ENCODE measurements around the gene SERINC1.
"Not testable (repeated sequence)": the region's sequence is repeated elsewhere in the genome, so short reads cannot be mapped to it uniquely, and the experiment has no call there.

SERINC1 gene

DNA sequence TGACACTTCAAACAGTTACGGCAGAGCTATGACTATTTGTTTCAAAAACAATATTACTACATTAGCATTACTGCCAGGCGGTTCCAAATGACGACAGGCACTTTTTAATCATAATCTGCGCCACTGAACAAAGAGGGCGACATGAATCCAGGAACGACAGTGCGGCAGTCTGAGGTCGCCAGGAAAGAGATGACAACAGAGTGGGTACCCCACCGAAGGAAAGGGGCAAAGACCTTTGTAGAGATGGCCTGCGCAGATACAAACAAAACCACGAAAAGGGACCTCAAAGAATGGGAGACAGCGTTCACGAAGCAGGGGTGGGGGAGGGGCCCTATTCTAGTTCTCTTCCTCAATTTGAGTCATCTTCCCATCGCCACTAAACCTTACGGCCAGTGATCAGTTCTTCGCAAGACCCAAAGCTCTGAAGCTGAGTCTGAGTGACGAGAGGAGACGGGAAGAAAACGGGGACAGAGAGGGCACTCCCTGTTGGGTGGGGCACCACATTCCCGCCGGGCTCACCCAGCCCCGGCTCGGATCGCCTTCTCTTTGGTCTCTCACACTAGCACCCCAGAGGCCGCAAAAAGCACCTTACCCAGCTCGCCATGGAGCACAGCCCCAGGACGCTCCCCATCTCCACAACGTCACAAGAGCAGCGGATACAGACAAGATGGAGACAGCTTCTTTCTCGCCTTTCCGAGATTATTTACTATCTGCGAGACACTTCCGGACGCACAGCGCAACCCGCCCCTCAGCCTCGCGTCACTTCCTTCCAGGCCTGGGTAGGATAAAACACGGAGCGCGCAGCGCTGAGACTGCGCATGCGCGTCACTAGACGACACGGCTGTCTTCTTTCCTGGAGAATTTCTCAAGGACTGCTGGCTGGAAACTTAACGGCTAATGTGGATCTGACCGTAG, at the start of gene SERINC1:
Gene SERINC1 (minus strand): TSS at position 701 of the 915 bp plus-strand sequence. CDS start 70 bp downstream, at position 631.
- peak; percentile 80 for FAIRE-seq
- DNase-seq (ENCODE audit: low spot score), result peak; percentile 77

DNA sequence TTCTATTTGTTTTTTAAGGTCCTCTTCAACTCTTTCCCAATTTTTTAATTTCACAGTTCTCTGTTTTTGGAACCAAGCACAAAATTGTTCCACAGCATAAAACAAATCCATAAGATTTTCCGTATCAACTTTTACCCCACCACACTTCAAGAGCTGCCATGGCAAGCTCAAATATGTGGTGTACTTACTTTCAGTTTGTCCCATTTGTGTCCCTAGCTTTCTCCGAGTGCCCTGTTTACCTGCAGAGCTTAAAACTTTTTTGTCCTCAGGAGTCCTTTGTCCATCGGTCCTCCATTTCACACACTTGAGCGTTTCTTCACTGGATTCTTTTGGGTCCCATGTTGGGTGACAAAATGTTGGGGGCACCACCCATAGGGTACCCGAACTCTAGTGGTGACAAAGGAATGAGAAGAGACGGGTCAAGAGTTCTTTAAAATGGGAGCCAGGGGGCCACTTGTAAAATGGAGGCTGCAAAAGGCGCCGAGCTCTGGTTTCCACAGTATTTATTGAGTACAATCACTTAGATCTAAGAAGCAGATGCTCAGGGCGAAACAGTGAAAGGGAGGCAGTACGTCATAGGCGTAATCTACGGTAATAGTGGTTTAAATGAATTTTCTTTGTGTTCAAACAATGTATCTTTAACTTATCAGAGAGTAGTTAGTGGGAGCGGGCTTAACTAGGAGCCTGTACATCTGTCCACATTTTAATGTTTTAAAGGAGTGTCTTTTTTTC, 39.8 kb upstream of the SERINC1 start:
- no peak for DNase-seq (ENCODE audit: low spot score)
- no peak for FAIRE-seq

DNA sequence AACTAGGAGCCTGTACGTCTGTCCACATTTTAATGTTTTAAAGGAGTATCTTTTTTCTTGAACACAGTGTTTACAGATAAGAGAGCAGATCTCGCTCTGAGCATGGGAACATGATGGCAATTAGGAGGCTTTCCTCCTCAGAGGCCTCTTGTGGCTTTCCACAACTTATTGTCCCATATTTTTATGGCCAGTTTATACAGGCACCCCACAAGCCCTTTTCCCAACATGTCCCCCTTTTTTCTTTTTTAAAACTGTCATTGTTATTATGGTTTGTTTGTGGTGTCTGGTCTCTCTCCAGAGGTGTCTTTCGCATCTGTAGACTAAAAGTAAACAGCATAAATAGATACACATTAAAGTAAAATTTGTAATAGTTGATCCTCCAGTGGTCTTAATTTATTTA, 33.6 kb upstream of the SERINC1 start:
- not testable (repeated sequence) for DNase-seq (ENCODE audit: low spot score); FAIRE-seq

DNA sequence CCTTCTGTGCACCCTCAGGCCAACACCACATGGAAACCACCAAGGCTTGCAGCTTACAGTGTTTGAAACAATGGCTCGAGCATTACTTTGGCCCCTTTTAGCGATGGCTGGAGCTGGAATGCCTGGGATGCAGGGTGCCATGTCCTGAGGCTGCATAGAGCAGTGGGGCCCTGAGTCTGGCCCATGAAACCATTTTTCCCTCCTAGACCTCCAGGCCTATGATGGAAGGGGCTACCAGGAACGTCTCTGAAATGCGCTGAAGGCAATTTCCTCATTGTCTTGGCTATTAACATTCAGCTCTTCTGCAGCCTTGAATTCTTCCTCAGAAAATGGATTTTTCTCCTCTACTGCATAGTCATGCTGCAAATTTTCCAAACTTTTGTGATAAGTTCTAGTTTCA, 29.9 kb upstream of the SERINC1 start:
- FAIRE-seq (no peak), DNase-seq (ENCODE audit: low spot score) (no peak)

DNA sequence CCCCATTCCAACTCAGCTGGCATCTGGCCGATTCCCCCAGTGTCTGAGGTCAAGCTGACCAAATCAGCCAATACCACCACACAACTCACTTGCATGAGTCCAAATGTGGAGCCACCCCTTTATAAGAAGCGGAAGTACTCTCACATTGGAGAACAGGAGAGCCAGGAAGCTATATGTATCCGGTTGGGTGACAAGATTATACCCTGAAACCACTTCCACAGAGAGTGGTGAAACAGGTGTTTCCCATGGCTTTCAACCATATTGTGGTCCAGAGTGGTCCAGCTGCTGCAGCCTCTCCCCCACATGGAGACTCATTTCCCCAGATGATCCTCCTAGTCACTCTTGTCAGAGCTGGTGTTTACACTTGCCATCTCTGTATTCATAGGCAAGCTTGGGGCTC, 24.0 kb upstream of the SERINC1 start:
- DNase-seq (ENCODE audit: low spot score) (no peak), FAIRE-seq (no peak)

DNA sequence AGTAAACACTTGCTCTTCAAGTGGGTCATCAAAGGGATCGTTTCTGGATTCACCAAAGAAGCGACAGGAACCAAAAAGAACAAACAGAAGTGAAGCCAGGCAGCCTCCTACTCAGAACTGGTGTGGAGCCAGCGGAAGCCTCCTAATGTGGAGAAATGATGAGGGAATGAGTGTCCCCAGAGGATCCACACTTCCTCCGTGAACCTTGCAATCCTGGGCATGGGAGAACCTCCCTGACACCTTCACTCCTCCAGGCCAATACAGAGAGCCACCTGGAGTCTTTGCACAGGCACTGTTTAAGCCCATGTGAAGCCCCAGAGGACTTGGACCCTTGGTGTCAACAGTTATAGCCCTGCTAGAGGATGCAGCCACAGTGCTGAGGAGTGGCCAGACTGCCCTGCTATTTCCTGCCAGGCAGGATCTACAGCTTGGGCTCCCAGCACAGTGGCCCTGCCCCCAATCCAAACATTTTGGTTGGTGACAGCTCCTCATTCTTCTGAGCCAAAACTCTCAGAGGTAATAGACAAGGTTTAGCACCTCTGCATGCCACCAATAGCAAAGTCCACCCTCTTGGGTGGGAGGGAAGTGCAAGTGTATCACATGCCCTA, 23.2 kb upstream of the SERINC1 start:
- FAIRE-seq (no peak), DNase-seq (ENCODE audit: low spot score) (no peak)

DNA sequence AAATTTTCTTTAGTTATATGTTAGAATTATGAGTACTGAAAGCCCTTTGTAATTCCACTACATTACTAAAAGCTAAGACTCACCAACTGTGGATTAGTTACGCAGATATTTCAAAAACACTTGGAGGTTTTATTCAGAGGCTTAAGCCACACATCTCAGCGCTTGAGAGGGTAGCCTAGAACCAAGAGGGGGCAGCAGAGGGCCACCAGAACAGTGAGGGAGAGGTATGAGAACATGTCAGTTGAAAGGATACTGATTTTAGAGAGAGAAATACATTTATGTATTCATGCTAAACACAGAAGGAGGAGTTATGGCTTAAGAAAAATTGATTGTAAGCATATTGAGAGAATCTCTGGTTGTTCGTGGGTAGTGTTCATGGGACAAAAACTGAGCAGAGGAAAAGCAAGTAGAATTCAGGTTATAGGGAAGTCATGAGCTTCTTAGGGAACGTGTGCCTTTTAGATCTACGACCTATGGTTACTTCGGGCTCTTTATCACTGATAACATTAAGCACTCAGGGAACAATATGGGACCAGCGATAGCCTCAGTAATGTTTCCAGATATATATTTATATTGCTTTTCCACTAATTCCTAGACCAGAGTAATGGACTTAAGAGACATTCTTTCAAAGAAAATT, 20.4 kb upstream of the SERINC1 start:
- no peak for FAIRE-seq
- DNase-seq (ENCODE audit: low spot score), result peak; percentile 26

DNA sequence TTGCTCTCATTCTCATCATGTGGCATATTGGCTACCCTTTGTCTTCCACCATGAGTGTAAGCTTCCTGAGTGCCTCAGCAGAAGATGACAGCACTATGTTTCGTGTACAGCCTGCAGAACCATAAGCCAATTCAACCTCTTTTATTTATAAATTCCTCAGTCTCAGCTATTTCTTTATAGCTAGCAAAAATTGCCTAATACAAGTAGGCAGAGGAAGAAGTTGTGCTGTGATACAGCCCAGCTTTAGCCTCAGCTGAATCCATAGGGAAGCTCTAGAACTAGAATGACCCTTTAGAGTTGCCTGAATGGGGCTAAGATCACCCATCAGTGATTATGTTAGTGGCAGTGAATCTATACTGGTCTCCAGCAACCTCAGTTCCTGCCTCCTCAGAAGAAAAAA, 19.0 kb upstream of the SERINC1 start:
- no peak for FAIRE-seq
- no peak for DNase-seq (ENCODE audit: low spot score)

DNA sequence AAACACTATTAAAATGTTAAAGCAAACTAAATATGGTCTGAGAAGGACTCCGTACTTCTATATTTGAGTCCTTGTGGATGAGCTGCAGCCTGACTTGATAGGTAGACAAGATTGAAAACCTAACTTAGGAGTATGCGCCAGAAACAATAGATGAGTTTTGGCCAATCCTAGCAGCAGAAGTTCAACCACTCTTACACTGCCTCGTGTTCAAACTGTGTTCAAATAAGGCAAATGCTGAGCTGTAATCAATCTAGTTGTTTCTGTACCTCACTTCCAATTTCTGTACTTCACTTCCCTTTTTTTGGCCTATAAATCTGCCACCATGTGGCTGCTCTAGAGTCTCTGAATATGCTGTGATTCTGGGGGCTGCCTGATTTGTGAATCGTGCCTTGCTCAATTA, 13.2 kb upstream of the SERINC1 start:
- no peak for DNase-seq (ENCODE audit: low spot score)
- no peak for FAIRE-seq

DNA sequence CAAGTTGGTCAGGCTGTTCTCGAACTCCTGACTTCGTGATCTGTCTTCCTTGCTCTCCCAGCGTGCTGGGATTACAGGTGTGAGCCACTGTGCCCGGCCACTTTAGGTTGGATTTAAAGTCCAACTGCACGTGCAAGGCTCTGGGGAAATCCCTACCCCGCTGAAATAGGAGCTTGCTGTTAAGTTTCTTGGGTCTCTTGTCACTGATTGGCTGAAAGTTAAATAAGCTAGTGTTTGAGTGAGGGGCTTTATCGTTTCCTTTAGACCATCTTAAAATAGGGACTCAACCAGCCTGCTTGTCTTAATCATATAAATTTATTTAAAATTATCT, 11.1 kb upstream of the SERINC1 start:
- FAIRE-seq (no peak), DNase-seq (ENCODE audit: low spot score) (no peak)

DNA sequence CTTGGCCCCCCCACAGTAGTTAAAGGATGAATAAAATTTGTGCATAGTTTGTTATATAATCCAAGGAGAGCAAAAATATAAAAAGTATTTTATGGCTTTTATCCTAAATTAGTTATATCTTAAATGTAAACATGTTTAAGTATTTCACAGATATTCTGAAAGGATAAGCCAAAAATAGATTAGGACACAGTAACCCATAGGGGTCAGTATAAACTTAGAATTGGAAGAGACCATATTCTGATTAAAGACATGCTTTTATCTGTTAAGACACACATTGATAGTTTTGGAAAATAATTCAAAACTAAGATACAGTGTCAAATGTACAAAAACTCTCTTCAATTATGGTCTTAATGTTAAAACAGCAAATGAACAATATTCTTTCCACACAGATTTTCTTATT, 4.5 kb upstream of the SERINC1 start:
- DNase-seq (ENCODE audit: low spot score), result no peak
- peak; percentile 75 for FAIRE-seq

DNA sequence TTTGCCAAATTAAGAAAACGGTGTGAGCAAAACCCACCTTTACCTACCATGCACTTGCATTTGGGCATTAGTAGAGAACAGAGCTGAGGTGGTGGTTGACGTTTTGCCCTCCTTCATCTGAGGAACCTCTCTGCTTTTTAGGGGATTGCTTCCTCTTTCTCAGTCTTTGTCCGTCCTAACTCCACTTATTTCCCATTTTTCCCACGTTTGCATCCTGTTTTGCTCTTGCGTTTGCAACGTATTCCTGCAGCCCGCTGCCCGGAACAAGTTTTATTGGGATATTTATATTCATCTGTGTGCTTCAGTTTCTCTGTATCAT, 374 bp upstream of the SERINC1 start:
- DNase-seq (ENCODE audit: low spot score) (no peak), FAIRE-seq (no peak)

DNA sequence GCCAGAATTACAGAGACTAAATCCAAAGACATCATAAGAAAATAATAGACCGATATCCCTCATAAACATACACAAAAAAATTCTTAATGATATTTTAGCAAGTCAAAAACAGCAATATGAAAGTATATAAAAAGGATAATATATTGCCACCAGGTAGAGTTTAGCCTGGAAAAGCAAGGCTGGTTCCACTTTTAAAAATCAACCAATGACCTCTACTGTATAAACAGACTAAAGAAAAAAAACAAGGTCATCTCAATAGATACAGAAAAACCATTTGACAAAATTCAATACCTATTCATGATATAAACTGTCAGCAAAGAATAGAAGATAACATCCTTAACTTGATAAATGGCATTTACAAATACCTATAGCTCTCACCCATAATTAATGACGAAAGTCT, 9.7 kb downstream of the SERINC1 start:
- DNase-seq (ENCODE audit: low spot score), result no peak
- no peak for FAIRE-seq

DNA sequence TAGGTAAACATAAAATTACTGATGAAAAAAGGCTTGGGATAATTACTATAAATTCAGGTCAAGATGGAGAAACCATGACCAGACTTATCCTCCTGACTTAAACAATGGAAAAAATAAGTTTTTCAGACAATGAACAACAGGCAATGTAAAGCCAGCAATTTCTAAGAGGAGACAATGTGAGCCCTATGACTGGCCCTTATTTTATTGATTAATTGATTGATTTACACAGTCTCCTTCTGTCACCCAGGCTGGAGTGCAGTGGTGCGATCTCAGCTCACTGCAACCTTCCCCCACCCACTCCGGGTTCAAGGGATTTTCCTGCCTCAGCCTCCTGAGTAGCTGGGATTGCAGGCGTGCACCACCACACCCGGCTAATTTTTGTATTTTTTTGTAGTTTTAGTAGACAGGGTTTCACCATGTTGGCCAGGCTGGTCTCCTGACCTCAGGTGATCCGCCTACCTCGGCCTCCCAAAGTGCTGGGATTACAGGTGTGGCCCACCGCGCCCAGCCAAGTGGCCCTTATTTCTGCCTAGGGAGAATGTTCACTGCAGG, 11.7 kb downstream of the SERINC1 start:
- FAIRE-seq; DNase-seq (ENCODE audit: low spot score): not testable (repeated sequence)

DNA sequence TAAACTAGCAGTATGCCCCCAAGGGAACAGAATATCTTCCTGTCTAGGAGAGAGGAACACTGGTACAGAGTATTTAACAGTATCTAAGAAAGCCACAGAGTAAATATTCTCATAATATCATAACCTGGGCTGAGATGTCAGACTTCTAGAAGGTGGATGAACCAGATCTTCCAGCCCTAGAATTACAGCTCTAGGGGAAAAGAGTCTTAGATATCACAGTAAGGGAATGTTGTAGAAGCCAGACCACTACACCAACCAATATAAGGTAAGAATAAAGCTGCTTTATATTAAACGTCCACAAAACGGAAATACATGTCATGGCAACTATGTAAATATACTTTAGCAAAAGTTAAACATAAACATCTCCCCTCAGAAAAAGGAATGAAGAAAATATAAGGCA, 12.4 kb downstream of the SERINC1 start:
- DNase-seq (ENCODE audit: low spot score) (no peak), FAIRE-seq (no peak)

DNA sequence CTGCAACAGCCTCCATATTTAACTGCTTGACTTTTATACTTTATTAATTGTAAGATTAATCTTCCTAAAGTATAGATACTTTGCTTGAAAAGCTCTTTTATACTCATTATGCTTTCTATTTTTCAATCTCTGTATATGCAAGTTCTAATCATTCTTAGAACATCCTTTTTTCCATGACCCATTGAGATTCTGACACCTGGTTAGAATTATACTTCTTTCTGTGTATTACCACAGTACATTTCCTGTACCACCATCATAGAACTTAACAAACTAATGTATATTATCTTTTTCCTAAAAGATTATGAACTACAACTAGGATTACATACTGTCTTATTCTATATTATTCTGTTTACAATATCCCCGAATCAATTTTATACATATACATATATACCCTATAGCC, 13.5 kb downstream of the SERINC1 start:
- FAIRE-seq (no peak), DNase-seq (ENCODE audit: low spot score) (no peak)

DNA sequence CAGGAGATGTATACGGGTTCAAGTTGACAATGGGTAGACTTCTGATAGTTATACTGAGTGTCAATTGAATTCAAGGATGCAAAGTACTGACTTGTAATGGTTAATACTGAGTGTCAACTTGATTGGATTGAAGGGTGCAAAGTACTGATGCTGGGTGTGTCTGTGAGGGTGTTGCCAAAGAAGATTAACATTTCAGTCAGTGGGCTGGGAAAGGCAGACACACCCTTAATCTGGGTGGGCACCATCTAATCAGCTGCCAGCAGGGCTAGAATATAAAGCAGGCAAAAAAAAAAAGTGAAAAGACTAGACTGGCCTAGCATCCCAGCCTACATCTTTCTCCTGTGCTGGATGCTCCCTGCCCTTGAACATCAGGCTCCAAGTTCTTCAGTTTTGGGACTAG, 16.5 kb downstream of the SERINC1 start:
- DNase-seq (ENCODE audit: low spot score); FAIRE-seq: not testable (repeated sequence)

DNA sequence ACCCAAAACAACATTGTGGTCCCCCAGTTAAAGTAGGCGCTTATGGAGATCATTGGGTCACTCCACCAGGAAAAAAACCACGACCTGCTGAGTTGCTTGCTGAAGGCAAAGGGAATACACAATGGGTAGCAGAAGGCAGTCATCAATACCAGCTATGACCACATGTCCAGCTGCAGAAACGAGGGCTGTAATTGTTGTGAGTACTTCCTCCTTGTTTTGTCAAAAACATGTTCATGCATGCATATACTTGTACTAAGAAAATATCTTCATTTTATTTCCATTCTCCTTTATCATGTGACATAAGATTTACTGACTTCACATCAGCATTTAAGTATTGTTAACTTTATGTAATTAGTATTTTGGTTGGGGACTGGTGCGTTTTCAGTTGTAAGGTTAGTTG, 16.9 kb downstream of the SERINC1 start:
- FAIRE-seq (no peak), DNase-seq (ENCODE audit: low spot score) (no peak)

DNA sequence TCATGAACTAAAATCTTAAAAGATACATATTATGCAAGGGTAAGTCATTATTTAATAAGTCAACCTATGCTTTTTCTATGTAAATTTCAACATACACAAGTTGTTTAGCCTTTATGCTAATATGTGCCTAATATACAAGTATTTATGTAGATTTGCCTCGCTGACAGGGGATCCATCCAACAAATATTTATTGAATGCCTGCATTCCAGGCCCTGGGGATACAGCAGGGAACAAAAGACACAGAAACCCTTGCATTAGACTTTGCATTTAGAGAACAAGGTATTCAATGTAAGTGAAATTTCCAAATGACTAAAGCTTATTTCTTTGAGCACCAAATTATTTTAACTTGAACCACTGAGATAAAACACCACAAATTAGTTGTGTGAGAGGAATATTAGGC, 19.1 kb downstream of the SERINC1 start:
- DNase-seq (ENCODE audit: low spot score) (no peak), FAIRE-seq (no peak)

DNA sequence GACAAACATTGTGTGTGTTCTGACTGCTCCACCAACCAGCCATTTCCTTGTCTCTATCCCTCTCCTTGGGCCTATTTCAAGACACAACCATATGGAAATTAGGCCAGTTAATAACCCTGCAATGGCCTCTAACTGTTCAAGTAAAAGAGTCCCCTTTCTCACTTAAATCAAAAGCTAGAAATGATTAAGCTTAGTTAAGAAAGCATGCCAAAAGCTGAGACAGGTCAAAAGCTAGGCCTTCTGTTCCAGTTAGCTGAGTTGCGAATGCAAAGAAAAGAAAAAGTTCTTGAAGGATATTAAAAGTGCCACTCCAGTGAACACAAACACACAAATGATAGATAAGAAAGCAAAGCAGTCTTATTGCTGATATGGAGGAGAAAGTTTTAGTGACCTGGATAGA, 22.5 kb downstream of the SERINC1 start:
- DNase-seq (ENCODE audit: low spot score) (no peak), FAIRE-seq (no peak)

DNA sequence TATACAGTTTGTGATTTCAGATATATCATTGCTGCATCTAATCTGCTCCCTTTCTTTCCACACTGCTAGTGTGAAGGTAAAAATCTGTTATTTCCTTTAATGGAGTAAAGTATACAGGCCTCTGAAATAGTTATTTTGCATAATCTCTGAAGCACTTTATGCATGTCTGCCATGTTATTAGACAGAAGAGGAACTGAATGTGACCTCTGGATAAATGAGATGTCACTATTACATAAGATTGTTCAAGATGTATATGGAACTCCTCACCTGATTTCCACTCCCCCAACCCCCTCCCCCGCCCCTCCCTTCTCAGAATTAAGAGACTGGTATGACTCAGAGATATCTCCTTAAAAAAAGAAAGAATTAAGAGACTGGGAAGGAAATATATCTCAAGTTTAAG, 26.3 kb downstream of the SERINC1 start:
- FAIRE-seq, result no peak
- DNase-seq (ENCODE audit: low spot score), result no peak

DNA sequence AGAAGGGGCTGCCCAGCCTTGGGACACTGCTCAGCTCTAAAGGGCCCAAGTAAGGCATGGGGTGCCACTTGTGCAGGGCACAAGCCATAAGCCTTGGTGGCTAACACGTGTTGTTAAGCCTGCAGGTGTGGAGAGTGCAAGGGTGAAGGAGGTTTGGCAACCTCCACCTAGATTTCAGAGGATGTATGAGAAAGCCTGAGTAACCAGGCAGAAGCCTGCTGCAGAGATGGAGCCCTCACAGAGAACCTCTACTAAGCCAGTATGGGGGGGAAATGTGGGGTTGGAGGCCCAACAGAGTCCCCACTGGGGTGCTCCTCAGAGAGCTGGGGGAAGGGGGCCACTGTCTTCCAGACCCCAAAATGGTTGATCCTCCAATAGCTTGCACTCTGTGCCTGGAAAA, 32.6 kb downstream of the SERINC1 start:
- DNase-seq (ENCODE audit: low spot score), result no peak
- no peak for FAIRE-seq

Measured in RCC 7860 (cell line).